Urinary bladder (tissue), 4 donors: Measurements from ENCODE around the gene DNAJB13. TPM values are rescaled to one million over a fixed set of nuclear protein-coding genes. Genes with fewer than 3 reads are reported as not detected.

Source experiments
- DNase-seq: peaks from one replicate; pipeline ENCODE4 v3.0.0-alpha.2; 2015; ENCODE audit errors: extremely low spot score
- H3K27ac ChIP-seq: one replicate; pipeline ENCODE4 v1.5.1; 2013; ENCODE audit warnings: low read depth, mild to moderate bottlenecking, moderate library complexity
- H3K36me3 ChIP-seq: one replicate; pipeline ENCODE4 v1.6.1; 2013; ENCODE audit warnings: mild to moderate bottlenecking, moderate library complexity; ENCODE audit not compliant: insufficient read depth
- H3K4me1 ChIP-seq: one replicate; pipeline ENCODE4 v1.6.1; 2013; ENCODE audit warnings: mild to moderate bottlenecking, moderate library complexity; ENCODE audit not compliant: insufficient read depth
- H3K4me3 ChIP-seq: one replicate; pipeline ENCODE4 v1.5.1; 2013; ENCODE audit warnings: low read depth, low read length
- WGBS: extraction: QIAGEN DNeasy Blood & Tissue Kit; methylation state at CpG from one replicate; pipeline ENCODE4 v1.1.7; 2013; 5-methylcytosine and 5-hydroxymethylcytosine counted together
- polyA plus RNA-seq: library from polyadenylated mRNA; stranded (reverse); fragments of 200-250 nt; gene quantifications from one replicate; pipeline ENCODE4 v1.2.3, GENCODE V29; 2013
- total RNA-seq: library from RNA; depleted of rRNA; stranded (reverse); fragments of >200 nt; gene quantifications from one replicate; pipeline ENCODE4 v1.2.3, GENCODE V29; 2014
- donor health status: healthy with polysubstance abuse.
- donor health status: healthy.

The DNAJB13 gene
- total and polyA plus RNA-seq, 2 donors, result 0.38 to 0.58 TPM

DNA sequence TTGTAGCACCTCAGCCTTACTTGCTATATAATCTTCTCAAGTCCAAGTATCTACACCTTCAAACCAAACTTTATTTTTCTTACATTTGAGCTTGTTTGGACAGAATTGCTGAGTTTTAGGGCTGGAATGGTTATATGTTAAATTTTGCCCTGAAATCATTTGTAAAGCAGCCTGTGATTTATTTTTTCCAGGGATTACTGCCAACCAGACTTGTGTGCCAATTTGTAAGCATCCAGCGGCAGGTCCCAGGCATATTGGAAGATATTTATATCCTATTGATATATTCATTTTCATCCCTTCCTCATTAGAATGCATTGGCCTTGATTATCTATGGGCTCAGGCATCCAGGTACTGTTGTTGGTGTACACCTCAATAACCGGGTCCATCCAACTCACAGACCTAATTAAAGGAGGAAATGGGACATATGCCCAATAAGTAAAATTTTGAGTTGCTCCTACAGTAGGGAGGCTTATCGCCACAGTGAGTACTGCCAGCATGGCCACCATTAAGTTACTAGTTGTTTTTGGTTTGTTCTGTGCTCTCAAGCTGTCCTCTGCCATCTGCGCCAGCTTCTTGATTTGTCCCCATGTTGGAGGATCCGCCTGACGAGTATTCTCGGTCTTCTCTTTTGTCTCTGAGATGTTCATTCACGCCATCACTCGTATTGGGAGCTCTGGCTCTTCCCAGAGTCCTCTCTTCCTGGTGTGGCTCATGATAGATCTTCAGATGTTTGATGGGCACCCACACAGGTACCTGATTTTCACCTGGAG is 9.8 kb upstream of the DNAJB13 start:
- H3K4me3 ChIP-seq, result no peak overlapping the region
- 94% methylated on average over 9 of the region's 9 CpGs for WGBS
- DNase-seq, result no peak
- H3K4me1 ChIP-seq, result no peaks in the 10 kb centered on the region
- H3K27ac ChIP-seq, result no peak overlapping the region
- H3K36me3 ChIP-seq, result no peaks in the 10 kb centered on the region

- no peak for DNase-seq
Observed at GRCh38 chr11:73942010-73942409, 8.8 kb upstream of the DNAJB13 start.

DNA sequence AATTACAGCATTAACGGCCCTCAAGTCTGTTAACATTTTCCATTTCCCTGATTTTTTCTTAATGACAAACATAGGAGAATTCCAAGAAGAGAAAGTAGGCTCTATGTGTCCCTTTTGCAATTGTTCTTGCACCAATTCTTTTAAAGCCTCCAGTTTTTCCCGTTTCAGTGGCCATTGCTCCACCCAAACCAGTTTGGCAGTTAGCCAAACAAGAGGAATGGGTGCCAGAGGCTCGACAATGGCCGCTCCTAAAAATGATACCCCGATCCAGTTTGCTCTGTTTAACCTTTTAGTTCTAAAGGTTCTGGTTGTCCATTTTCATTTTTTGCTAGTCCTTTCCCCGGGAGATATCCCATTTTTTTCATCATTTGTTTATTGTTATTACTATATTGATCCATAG is 6.7 kb upstream of the DNAJB13 start:
- Histone ChIP-seq H3K4me3 (no peak overlapping the region), H3K4me1 (no peaks in the 10 kb centered on the region), H3K36me3 (no peaks in the 10 kb centered on the region), H3K27ac (no peak overlapping the region)
- no peak for DNase-seq
- 68% methylated on average over 6 of the region's 6 CpGs for WGBS

More at GRCh38 chr11:73942010-73942409, 8.8 kb upstream of the DNAJB13 start:
- H3K27ac ChIP-seq, result no peak overlapping the region
- H3K36me3 ChIP-seq, result no peaks in the 10 kb centered on the region
- H3K4me1 ChIP-seq, result no peaks in the 10 kb centered on the region
- no peak overlapping the region for H3K4me3 ChIP-seq
- 61% methylated on average over 1 of the region's 1 CpG for WGBS

DNA sequence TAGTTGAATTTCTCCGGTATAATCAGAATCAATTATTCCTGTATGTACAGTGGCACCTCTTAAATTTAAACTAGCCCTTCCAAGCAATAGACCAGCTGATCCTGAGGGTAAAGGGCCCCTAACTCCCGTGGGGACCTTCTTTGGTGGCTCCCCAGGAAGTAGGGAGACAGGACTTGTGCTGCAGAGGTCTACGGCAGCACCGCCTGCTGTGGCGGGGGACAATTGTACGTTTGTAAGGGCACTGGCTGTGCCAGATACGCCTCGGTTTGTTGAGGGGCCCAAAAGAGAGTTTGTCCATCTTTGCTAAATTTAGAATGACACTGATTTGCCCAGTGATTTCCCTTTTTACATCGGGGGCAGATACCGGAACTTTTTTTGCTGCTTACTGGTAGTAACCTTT is 5.9 kb upstream of the DNAJB13 start:
- no peak overlapping the region for H3K27ac ChIP-seq
- DNase-seq, result no peak
- H3K36me3 ChIP-seq, result no peaks in the 10 kb centered on the region
- no peaks in the 10 kb centered on the region for H3K4me1 ChIP-seq
- 78% methylated on average over 10 of the region's 10 CpGs for WGBS
- no peak overlapping the region for H3K4me3 ChIP-seq

DNA sequence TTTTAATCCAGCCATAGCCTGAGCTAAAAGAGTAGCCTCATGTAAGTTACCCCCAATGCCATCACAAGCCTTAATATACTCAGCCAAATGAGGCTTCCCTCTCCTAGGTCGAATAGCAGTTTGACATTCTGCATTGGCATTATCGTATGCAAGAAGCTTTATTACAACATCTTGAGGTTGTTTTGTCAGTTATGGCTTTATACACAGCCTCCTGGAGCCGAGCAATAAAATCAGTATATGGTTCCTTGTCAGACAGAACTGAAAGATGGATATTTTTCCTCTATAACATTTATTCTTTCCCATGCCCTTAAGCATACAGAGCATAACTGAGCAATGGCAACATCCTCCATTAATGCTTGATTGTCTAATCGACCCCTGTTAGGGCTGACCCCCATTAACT is 5.4 kb upstream of the DNAJB13 start:
- H3K36me3 ChIP-seq, result no peaks in the 10 kb centered on the region
- no peak overlapping the region for H3K4me3 ChIP-seq
- 54% methylated on average over 4 of the region's 4 CpGs for WGBS
- no peaks in the 10 kb centered on the region for H3K4me1 ChIP-seq
- DNase-seq, result no peak
- no peak overlapping the region for H3K27ac ChIP-seq

DNA sequence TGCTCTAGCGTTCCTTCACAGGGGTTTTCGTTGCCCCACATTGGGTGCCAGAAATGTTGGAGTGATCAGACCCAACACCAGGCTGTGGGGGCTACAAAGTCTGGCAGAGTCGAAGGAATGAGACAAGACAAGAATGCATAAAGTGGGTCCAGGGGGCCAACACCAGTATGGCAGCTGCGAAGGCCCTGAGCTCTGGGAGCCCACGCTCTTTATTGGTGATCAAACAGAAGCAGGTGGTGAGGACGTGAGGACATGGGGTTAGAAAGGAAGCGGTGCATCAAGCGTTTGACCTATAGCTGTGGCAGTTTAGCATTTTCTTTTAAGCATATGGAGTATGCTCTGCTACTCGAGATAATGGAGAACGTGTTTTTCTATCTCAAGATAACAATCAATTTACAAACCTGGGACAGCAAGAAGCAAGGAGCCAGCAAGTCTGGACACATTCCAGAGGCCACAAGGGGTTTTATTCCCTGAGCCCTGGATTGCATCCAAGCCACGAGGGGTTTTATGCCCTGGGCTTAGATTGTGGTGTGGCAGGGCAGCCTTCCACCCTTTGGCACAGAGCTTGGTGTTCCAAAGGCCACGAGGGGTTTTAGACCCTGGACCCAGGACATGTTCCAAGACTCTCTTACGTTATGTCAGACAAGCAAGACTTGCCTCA is 3.9 kb upstream of the DNAJB13 start:
- no peaks in the 10 kb centered on the region for H3K4me1 ChIP-seq
- H3K36me3 ChIP-seq, result no peaks in the 10 kb centered on the region
- 74% methylated on average over 13 of the region's 13 CpGs for WGBS
- H3K27ac ChIP-seq, result no peak overlapping the region
- no peak overlapping the region for H3K4me3 ChIP-seq
- no peak for DNase-seq

DNA sequence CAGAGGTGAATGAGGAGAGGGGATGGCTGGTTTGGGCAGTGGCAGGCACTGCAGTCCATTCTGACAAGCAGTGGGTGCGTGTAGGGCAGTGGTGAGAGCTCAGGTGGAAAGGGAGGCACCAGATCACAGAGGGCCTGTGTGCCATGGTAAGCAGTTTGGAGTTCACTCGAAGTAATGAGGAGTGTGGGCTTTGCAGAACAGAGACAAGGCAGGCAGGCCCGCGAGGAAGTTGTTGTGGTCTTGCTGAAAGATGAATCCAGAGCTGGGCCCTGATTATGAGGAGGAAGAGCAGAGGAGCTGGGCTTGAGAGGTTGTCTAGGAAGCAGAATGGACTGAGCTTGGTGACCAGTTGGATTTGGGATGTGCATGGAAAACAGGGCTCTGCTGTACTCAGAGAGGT is 1.6 kb upstream of the DNAJB13 start:
- Histone ChIP-seq H3K27ac (no peak overlapping the region), H3K4me1 (no peaks in the 10 kb centered on the region), H3K36me3 (no peaks in the 10 kb centered on the region), H3K4me3 (no peak overlapping the region)
- no peak for DNase-seq
- 83% methylated on average over 4 of the region's 4 CpGs for WGBS

GRCh38 chr11:73949912-73950311 is 914 bp upstream of the DNAJB13 start:
- no peak for DNase-seq
- H3K4me1 ChIP-seq, result no peaks in the 10 kb centered on the region
- H3K36me3 ChIP-seq, result no peaks in the 10 kb centered on the region
- no peak overlapping the region for H3K27ac ChIP-seq
- 93% methylated on average over 5 of the region's 5 CpGs for WGBS
- no peak overlapping the region for H3K4me3 ChIP-seq

DNA sequence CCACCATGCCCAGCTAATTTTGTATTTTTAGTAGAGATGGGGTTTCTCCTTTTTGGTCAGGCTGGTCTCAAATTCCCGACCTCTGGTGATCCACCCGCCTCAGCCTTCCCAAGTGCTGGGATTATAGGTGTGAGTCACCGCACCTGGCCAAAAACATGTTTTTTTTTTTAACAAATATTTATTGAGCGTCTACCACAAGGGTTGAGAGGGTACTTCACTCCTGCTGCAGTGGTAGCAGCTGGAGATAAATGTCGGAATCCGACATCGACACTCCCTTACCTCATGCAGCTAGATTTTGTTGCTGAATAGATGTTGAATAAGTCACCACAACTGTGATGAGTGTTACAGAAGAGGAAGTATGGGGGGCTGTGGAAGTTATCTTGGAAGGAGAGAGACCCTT is 971 bp downstream of the DNAJB13 start:
- DNase-seq, result no peak
- H3K36me3 ChIP-seq, result no peaks in the 10 kb centered on the region
- H3K27ac ChIP-seq, result no peak overlapping the region
- H3K4me1 ChIP-seq, result no peaks in the 10 kb centered on the region
- 84% methylated on average over 7 of the region's 7 CpGs for WGBS
- H3K4me3 ChIP-seq, result no peak overlapping the region

DNA sequence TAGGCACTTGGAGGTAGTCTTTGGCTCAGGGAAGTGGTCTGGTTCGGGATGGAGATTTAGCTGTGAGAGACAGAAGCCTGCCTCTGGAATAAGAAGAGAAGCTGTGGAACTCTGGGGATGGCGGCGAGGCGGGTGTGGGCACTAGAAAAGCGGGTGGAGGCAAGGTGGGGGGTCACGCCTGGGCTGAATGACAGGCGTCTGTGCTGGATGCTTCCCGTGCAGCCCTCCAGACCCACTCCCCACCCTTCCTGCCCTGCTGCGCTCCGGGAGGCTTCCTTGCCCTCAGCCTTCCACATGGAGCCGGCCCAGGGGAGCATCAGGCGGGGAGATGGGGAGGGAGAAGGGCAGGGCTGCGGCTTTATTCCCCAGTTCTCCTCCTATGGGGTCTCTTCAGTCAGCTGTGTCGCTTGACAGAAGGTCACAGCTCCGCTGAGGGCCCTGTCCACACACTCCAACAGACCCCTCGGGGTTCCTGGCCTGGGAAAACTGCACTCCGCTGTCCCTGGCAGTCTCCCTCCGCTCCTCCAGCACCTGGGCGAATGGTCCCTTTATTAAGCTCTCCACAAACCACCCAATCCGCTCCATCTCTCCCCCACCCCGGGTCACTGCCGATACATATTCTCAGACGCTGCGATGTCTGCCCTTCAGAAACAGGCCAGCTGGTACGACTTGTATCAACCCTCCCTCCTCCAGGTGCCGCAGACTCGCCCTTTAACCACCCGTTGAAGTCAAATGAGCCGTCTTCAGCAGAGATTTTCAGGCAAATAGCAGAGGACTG is 6.2 kb downstream of the DNAJB13 start:
- no peak for DNase-seq
- Histone ChIP-seq H3K27ac (no peak overlapping the region), H3K36me3 (no peaks in the 10 kb centered on the region), H3K4me1 (no peaks in the 10 kb centered on the region), H3K4me3 (no peak overlapping the region)
- 47% methylated on average over 29 of the region's 29 CpGs for WGBS

- no peaks in the 10 kb centered on the region for H3K4me1 ChIP-seq
- WGBS, result 54% methylated on average over 25 of the region's 25 CpGs
- no peaks in the 10 kb centered on the region for H3K36me3 ChIP-seq
- no peak overlapping the region for H3K4me3 ChIP-seq
- no peak for DNase-seq
- H3K27ac ChIP-seq, result no peak overlapping the region
Observed at GRCh38 chr11:73957654-73958361, 7.0 kb downstream of the DNAJB13 start.

DNA sequence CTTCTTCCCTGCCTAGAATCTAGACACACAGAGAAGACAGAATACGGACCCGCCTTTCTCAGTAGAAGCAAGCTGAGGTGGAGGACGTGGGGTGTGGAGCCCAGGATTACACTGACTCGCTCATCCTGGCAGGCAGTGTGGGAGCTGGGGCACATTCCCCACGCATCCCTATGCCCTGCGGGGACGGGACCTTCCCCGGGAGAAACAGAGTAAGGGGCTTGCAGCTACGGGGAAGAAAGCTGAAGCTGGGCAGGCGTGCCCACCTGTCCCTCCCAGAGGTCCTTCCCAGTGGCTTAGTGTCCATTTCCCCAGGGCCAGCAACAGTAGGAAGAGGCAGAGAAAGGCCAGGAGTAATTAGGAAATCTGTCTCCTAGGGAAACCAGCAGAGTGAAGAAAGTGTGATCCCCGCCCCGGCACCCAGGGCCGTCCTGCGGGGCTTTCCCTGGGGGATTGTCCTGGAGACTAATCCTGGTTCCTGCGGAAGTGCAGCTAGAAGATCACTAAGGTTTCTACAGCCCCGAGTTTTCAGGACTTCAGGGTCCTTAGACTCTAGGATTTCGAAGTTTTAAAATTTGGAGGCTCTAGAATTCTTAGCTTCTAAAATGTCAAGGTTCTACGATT is 7.8 kb downstream of the DNAJB13 start:
- no peak overlapping the region for H3K4me3 ChIP-seq
- no peaks in the 10 kb centered on the region for H3K4me1 ChIP-seq
- H3K36me3 ChIP-seq, result no peaks in the 10 kb centered on the region
- H3K27ac ChIP-seq, result no peak overlapping the region
- 79% methylated on average over 18 of the region's 18 CpGs for WGBS
- DNase-seq, result no peak

GRCh38 chr11:73961321-73961720 is 10.5 kb downstream of the DNAJB13 start:
- WGBS, result 71% methylated on average over 4 of the region's 4 CpGs
- Histone ChIP-seq H3K27ac (no peak overlapping the region), H3K4me3 (no peak overlapping the region), H3K4me1 (no peaks in the 10 kb centered on the region), H3K36me3 (no peaks in the 10 kb centered on the region)
- no peak for DNase-seq
